WTC11 (cell line): ENCODE data around the gene ESYT1.

Experiments
- CTCF ChIP-seq: fragments of 200-600 bp; IDR thresholded peaks from 2 replicates; pipeline ENCODE4 v1.8.0; 2022; ENCODE audit warnings: antibody characterized with exemption
- IRF2 ChIP-seq: sonication (generic); formaldehyde crosslinking; IDR thresholded peaks from 2 replicates; pipeline ENCODE4 v1.8.0; 2022; ENCODE audit warnings: low read depth, missing genetic modification reagents, borderline replicate concordance
- JAZF1 ChIP-seq: fragments of 250-450 bp; sonication (Bioruptor Pico); IDR thresholded peaks from 2 replicates; pipeline ENCODE4 v1.9.0; 2021; ENCODE audit warnings: moderate library complexity, mild to moderate bottlenecking, inconsistent platforms
- ZBTB21 ChIP-seq: sonication (generic); formaldehyde crosslinking; IDR thresholded peaks from 2 replicates; pipeline ENCODE4 v1.8.1; 2023; ENCODE audit warnings: mild to moderate bottlenecking, missing genetic modification reagents, borderline replicate concordance
- ZNF121 ChIP-seq: sonication (generic); formaldehyde crosslinking; IDR thresholded peaks from 2 replicates; pipeline ENCODE4 v1.8.0; 2023; ENCODE audit warnings: missing genetic modification reagents
- ZNF317 ChIP-seq: sonication (generic); formaldehyde crosslinking; IDR thresholded peaks from 2 replicates; pipeline ENCODE4 v1.8.1; 2023; ENCODE audit warnings: low read depth, mild to moderate bottlenecking, moderate library complexity, missing genetic modification reagents, borderline replicate concordance
- TF ChIP-seq, protein P1 (sequence below): fragments of 250-450 bp; sonication (Bioruptor Pico); IDR thresholded peaks from 2 replicates; pipeline ENCODE4 v1.9.0; 2021; ENCODE audit warnings: mild to moderate bottlenecking, borderline replicate concordance
- TF ChIP-seq, protein P2 (sequence below): sonication (generic); formaldehyde crosslinking; IDR thresholded peaks from 2 replicates; pipeline ENCODE4 v1.8.0; 2022; ENCODE audit warnings: missing genetic modification reagents
- TF ChIP-seq, protein P3 (sequence below): sonication (generic); formaldehyde crosslinking; IDR thresholded peaks from 2 replicates; pipeline ENCODE4 v1.8.1; 2022; ENCODE audit warnings: low read depth, mild to moderate bottlenecking, moderate library complexity, missing genetic modification reagents, borderline replicate concordance

GRCh38 chr12:56160894-56161689 lies 33.0 kb downstream of the ESYT1 start:
- TF ChIP-seq CTCF, result no peak
- TF ChIP-seq ZNF121, result no peak
- no peak for TF ChIP-seq ZNF317 (CRISPR knock-in tag)
- TF ChIP-seq IRF2 (CRISPR knock-in tag), result no peak
- TF ChIP-seq, protein P1, sequence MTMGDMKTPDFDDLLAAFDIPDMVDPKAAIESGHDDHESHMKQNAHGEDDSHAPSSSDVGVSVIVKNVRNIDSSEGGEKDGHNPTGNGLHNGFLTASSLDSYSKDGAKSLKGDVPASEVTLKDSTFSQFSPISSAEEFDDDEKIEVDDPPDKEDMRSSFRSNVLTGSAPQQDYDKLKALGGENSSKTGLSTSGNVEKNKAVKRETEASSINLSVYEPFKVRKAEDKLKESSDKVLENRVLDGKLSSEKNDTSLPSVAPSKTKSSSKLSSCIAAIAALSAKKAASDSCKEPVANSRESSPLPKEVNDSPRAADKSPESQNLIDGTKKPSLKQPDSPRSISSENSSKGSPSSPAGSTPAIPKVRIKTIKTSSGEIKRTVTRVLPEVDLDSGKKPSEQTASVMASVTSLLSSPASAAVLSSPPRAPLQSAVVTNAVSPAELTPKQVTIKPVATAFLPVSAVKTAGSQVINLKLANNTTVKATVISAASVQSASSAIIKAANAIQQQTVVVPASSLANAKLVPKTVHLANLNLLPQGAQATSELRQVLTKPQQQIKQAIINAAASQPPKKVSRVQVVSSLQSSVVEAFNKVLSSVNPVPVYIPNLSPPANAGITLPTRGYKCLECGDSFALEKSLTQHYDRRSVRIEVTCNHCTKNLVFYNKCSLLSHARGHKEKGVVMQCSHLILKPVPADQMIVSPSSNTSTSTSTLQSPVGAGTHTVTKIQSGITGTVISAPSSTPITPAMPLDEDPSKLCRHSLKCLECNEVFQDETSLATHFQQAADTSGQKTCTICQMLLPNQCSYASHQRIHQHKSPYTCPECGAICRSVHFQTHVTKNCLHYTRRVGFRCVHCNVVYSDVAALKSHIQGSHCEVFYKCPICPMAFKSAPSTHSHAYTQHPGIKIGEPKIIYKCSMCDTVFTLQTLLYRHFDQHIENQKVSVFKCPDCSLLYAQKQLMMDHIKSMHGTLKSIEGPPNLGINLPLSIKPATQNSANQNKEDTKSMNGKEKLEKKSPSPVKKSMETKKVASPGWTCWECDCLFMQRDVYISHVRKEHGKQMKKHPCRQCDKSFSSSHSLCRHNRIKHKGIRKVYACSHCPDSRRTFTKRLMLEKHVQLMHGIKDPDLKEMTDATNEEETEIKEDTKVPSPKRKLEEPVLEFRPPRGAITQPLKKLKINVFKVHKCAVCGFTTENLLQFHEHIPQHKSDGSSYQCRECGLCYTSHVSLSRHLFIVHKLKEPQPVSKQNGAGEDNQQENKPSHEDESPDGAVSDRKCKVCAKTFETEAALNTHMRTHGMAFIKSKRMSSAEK (CRISPR knock-in tag), result no peak
- TF ChIP-seq ZBTB21 (CRISPR knock-in tag), result no peak
- TF ChIP-seq, protein P2, sequence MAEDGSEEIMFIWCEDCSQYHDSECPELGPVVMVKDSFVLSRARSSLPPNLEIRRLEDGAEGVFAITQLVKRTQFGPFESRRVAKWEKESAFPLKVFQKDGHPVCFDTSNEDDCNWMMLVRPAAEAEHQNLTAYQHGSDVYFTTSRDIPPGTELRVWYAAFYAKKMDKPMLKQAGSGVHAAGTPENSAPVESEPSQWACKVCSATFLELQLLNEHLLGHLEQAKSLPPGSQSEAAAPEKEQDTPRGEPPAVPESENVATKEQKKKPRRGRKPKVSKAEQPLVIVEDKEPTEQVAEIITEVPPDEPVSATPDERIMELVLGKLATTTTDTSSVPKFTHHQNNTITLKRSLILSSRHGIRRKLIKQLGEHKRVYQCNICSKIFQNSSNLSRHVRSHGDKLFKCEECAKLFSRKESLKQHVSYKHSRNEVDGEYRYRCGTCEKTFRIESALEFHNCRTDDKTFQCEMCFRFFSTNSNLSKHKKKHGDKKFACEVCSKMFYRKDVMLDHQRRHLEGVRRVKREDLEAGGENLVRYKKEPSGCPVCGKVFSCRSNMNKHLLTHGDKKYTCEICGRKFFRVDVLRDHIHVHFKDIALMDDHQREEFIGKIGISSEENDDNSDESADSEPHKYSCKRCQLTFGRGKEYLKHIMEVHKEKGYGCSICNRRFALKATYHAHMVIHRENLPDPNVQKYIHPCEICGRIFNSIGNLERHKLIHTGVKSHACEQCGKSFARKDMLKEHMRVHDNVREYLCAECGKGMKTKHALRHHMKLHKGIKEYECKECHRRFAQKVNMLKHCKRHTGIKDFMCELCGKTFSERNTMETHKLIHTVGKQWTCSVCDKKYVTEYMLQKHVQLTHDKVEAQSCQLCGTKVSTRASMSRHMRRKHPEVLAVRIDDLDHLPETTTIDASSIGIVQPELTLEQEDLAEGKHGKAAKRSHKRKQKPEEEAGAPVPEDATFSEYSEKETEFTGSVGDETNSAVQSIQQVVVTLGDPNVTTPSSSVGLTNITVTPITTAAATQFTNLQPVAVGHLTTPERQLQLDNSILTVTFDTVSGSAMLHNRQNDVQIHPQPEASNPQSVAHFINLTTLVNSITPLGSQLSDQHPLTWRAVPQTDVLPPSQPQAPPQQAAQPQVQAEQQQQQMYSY, result no peak
- TF ChIP-seq JAZF1, result no peak
- TF ChIP-seq, protein P3, sequence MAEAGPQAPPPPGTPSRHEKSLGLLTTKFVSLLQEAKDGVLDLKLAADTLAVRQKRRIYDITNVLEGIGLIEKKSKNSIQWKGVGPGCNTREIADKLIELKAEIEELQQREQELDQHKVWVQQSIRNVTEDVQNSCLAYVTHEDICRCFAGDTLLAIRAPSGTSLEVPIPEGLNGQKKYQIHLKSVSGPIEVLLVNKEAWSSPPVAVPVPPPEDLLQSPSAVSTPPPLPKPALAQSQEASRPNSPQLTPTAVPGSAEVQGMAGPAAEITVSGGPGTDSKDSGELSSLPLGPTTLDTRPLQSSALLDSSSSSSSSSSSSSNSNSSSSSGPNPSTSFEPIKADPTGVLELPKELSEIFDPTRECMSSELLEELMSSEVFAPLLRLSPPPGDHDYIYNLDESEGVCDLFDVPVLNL, result no peak
